GM12873 (cell line): Measurements from ENCODE around the gene NKX3-2.

ENCODE experiments used
- TF ChIP-seq, protein P1 (sequence below): IDR thresholded peaks from 2 replicates; pipeline ENCODE4 v1.5.1; 2012; ENCODE audit warnings: low read depth, mild to moderate bottlenecking, moderate library complexity, low read length, control low read depth; ENCODE audit not compliant: insufficient read depth; ENCODE audit errors: missing control alignments

NKX3-2 gene

DNA sequence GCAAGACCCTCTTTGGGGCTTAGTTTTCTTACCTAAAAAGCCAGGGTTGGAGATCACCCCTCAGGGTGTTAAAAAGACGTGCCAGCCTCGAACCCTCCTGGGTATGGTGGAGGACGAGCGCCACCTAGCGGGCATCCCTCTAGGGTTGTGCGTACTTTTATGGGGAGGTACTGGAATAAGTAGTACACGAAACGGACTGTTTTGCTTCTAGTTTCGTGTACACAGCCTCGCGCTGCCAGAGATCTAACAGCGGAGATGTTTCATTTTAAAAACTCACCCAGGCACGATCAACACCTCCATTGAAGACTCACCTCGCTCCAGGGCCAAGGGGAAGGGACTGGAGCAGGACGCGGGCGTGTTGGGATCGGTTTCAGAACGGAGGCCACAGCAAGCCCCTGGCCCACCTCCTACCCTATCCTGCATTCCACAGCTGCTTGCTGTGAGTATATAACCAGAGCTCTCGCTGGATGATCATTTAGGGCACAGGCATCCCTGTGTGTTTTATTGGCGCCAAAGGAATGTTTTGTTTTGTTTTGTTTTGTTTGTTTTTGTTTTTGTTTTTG, 4.8 kb upstream of the NKX3-2 start:
- TF ChIP-seq, protein P1, sequence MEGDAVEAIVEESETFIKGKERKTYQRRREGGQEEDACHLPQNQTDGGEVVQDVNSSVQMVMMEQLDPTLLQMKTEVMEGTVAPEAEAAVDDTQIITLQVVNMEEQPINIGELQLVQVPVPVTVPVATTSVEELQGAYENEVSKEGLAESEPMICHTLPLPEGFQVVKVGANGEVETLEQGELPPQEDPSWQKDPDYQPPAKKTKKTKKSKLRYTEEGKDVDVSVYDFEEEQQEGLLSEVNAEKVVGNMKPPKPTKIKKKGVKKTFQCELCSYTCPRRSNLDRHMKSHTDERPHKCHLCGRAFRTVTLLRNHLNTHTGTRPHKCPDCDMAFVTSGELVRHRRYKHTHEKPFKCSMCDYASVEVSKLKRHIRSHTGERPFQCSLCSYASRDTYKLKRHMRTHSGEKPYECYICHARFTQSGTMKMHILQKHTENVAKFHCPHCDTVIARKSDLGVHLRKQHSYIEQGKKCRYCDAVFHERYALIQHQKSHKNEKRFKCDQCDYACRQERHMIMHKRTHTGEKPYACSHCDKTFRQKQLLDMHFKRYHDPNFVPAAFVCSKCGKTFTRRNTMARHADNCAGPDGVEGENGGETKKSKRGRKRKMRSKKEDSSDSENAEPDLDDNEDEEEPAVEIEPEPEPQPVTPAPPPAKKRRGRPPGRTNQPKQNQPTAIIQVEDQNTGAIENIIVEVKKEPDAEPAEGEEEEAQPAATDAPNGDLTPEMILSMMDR = peak; percentile 83

DNA sequence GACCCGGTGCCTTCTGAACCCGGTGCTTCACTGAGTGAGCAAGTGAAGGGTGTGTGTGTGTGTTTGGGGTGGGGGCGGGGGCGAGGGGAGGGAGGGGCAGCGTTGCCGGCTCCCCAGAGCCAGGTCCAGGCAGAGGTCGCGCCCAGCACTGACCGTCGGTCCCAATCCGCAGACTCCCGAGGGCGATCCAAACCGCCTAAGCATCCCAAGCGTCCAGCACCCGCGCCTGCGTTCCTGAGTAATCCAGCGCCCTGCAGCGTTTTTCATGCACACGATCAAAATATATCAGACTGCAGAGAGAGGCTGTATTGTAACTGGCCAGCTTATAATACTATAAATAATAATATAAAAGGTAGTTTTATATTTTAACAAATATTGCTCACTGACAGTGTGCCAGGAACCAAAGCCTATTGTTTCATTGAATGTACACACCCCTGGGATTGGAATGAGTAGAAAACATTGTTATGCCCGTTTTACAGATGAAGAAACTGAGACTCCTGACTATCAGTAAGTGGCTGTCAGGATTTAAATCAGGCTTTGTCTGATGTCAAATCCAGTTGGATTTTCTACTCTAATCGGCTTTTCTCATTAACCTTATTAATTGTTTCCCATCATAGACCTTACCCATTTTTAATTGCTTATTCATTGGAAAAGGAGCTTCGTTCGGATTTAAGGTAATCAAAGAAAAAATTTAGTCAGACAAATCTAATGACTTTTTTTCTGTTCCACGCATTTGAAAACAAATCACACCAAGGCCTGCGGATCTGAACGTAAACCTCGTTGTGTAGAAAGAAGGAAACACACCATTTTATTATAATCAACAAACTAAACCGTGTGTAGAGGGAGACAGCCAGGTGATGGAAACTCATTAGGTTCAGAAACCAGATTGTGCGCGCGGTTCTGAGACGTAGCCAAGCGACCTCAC, 4.0 kb upstream of the NKX3-2 start:
- TF ChIP-seq, protein P1 = no peak

DNA sequence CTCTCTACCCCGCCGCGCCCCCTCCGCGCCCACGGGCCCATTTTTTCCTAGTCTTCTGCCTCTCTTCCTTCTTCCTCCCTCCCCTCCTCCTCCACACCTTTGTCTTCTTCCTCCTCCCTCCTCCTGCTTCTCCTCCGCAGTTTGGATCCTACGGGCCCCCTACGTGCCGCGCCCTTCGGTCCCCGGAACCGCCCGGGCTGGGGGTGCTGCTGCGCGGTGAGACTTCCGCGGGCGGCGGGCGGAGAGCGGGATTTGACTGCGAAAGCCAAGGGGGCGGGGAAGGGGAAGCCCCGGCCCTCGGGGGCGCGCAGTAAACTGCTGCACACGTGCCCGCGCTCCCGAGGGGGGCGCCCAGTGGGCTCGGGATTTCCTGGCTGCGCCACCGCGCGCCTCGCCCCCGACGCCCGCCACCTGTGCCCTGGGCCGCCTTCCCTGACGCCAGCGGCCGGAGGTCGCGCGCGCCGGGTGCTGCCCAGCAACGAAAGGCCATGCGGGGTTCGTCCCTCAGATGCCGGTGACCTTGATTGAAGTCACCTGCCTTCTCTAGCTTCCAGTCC, 3.3 kb upstream of the NKX3-2 start:
- TF ChIP-seq, protein P1 = no peak

DNA sequence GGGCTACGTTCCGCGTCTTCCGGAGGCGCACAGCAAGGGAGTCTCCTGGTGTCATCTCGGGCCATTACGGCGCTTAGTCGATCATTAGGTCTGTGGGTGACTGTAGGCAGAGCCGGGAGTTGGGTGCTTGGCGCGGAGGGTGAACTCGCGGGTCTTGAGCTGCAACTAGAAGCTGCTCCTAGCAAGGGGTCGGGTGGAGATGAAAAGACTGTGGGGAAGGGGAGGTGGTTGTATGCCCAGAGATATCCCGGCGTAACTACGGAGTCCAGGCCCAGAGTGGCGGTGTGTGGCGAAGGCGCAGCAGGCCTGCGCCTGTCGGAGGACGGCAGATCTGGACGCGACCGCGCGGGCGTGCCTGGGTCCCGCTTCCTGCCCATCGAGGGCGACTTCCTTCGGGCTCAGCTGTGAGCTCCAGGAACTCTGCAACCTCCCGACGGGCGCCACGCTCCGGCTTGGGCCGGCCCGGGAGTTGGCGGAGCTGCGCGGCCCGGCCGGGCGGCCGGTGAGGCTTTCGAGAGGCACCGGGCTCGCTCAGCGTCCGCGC, 2.7 kb upstream of the NKX3-2 start:
- TF ChIP-seq, protein P1 = no peak

DNA sequence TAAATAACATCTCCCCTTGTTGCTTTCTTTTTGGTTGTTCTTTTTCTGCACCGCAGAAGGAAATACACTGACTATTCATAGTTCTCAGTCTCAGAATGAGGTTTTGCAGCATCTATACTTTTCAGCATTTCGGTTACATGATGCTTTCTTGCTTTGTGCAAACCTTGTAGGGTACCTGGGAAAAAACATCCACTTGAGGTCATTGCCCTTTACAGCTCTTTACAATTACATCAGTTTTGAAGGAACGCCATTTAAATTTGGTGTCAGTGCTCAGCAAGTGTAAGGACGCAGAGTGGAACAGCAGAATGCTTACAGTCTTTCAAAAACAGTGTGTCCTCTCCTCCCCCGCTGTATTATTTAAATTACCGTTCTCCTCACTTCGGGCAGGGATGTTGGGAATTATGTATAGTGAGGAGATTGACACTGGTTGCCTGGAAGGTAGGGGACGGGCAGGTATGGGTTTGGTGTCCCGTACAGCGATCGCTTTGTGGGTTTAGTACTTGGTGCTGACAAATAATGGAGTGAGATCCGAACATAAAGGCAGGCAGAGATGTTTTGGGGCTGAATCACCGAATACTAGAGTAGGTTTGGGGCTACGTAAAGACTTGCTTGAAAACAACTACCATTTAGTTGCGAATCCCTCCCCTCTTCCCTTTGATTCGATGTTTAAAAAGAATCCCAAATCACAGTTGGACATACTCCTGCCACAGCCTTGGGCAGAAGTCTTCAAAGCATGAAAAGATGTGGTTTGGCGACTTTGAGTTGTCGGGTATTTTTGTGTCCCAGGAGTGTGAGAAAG, 2.0 kb upstream of the NKX3-2 start:
- TF ChIP-seq, protein P1 = no peak

DNA sequence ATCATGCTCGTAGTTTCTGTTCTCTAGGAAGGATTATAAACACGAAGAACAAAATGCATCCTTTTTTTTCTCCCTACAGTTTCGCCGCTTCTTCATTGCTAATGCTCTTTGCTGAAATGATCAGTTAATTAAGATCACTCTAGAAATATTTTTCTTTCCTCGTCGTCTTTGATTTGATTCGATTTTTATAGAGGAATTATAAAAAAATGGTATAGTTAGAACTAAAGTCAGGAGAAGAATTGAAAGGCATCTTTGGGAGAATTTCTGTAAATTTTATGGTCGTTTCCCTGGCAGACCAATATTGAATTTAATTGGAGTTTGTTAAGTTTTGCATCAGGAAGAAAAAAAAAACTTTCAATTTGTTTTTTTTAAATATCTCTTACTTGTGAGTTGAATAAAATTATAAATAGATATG, 1.1 kb upstream of the NKX3-2 start:
- TF ChIP-seq, protein P1 = no peak
